Activated CD8-positive, alpha-beta memory T cell treated with anti-CD3 and anti-CD28 coated beads for 36 hours (primary cell): ENCODE results near the gene SBSN. TPM values are rescaled to one million over a fixed set of nuclear protein-coding genes. Genes with fewer than 3 reads are reported as not detected.

Experiments used
- CTCF ChIA-PET: fragments of 350-600 bp; sonication (Branson Sonifier 250); formaldehyde crosslinking; loops from one replicate; lab custom pipeline; 2021; ENCODE audit warnings: antibody characterized with exemption; lab: Charles Lee
- POLR2A ChIA-PET: fragments of 350-600 bp; sonication (Branson Sonifier 250); formaldehyde crosslinking; loops from one replicate; lab custom pipeline; 2021; ENCODE audit warnings: antibody characterized with exemption; lab: Charles Lee
- total RNA-seq, 2 experiments: library from RNA; stranded (reverse); gene quantifications; one replicate each; pipeline ENCODE4 v1.2.3, GENCODE V29; 2021

SBSN gene
- total RNA-seq, 2 experiments from 2014 or later: not detected

GRCh38 chr19:35540356-35540927 lies 12.3 kb upstream of the SBSN start:
- ChIA-PET CTCF (interaction anchor here (1.0 kb wide), 1 partner anchor 30 kb away, joined by 3 read pairs; no protein-coding TSS in a partner anchor), POLR2A (no interaction called here)

- CTCF ChIA-PET: no interaction called here
- POLR2A ChIA-PET: no interaction called here
These were observed 11.7 kb upstream of the SBSN start for GRCh38 chr19:35539850-35540249.

- CTCF ChIA-PET: interaction anchor here (0.5 kb wide), 1 partner anchor 58 kb away, joined by 4 read pairs; no protein-coding TSS in a partner anchor
These were observed 11.2 kb upstream of the SBSN start for GRCh38 chr19:35539314-35539713.

GRCh38 chr19:35534803-35535480 lies 6.8 kb upstream of the SBSN start:
- CTCF ChIA-PET: no interaction called here
- POLR2A ChIA-PET: interaction anchor here (1.8 kb wide), 1 partner anchor 9 kb away, joined by 5 read pairs; no protein-coding TSS in a partner anchor

More at GRCh38 chr19:35539314-35539713, 11.2 kb upstream of the SBSN start:
- POLR2A ChIA-PET: no interaction called here

GRCh38 chr19:35533822-35534392 lies 5.8 kb upstream of the SBSN start:
- ChIA-PET POLR2A (interaction anchor here (0.6 to 1.8 kb wide), 2 partner anchors 10 to 274 kb away, joined by 3 to 5 read pairs; no protein-coding TSS in a partner anchor), CTCF (no interaction called here)

GRCh38 chr19:35533201-35533821 lies 5.2 kb upstream of the SBSN start, which contains the start of gene GAPDHS:
Gene GAPDHS (plus strand): TSS chr19:35533456. CDS start chr19:35533528, 72 bp downstream.
- POLR2A ChIA-PET: no interaction called here

GRCh38 chr19:35531291-35531690 lies 3.2 kb upstream of the SBSN start:
- POLR2A ChIA-PET: no interaction called here

More at GRCh38 chr19:35533201-35533821, 5.2 kb upstream of the SBSN start, which contains the start of gene GAPDHS:
- CTCF ChIA-PET: no interaction called here

GRCh38 chr19:35529241-35530218 lies 1.4 kb upstream of the SBSN start:
- CTCF ChIA-PET: no interaction called here
- POLR2A ChIA-PET: no interaction called here

More at GRCh38 chr19:35531291-35531690, 3.2 kb upstream of the SBSN start:
- CTCF ChIA-PET: no interaction called here

- POLR2A ChIA-PET: no interaction called here
- CTCF ChIA-PET: no interaction called here
These were observed 2.2 kb downstream of the SBSN start for GRCh38 chr19:35525873-35526272.

GRCh38 chr19:35524181-35524837 lies 3.8 kb downstream of the SBSN start:
- CTCF ChIA-PET: no interaction called here
- POLR2A ChIA-PET: no interaction called here

- ChIA-PET POLR2A (no interaction called here), CTCF (no interaction called here)
These were observed 5.3 kb downstream of the SBSN start for GRCh38 chr19:35522745-35523327.

GRCh38 chr19:35521124-35521743 lies 6.9 kb downstream of the SBSN start:
- POLR2A ChIA-PET: no interaction called here
- CTCF ChIA-PET: no interaction called here

GRCh38 chr19:35519291-35519690 lies 8.8 kb downstream of the SBSN start:
- POLR2A ChIA-PET: no interaction called here
- CTCF ChIA-PET: interaction anchor here (0.6 to 2.3 kb wide), 2 partner anchors 24 to 78 kb away, joined by 4 to 6 read pairs; no protein-coding TSS in a partner anchor

GRCh38 chr19:35518313-35518712 lies 9.8 kb downstream of the SBSN start:
- ChIA-PET POLR2A (no interaction called here), CTCF (interaction anchor here (2.3 kb wide), 1 partner anchor 23 kb away, joined by 6 read pairs; no protein-coding TSS in a partner anchor)

- CTCF ChIA-PET: interaction anchor here (0.6 to 2.3 kb wide), 3 partner anchors 11 to 323 kb away, joined by 3 to 6 read pairs (median 5); no protein-coding TSS in a partner anchor
- POLR2A ChIA-PET: no interaction called here
These were observed 10.8 kb downstream of the SBSN start for GRCh38 chr19:35517342-35517741.

- CTCF ChIA-PET: interaction anchor here (0.9 kb wide), 1 partner anchor 10 kb away, joined by 5 read pairs; no protein-coding TSS in a partner anchor
These were observed 11.8 kb downstream of the SBSN start for GRCh38 chr19:35516310-35516709.

GRCh38 chr19:35514282-35514809 lies 13.8 kb downstream of the SBSN start:
- ChIA-PET POLR2A (no interaction called here), CTCF (interaction anchor here (0.8 to 1.6 kb wide), 2 partner anchors 17 to 77 kb away, joined by 3 read pairs; no protein-coding TSS in a partner anchor)

More at GRCh38 chr19:35516310-35516709, 11.8 kb downstream of the SBSN start:
- POLR2A ChIA-PET: no interaction called here
